Panc1 (cell line): ENCODE results near the gene FRS2. TPM values are rescaled to one million over a fixed set of nuclear protein-coding genes. Genes with fewer than 3 reads are reported as not detected.
A peak's percentile ranks its signal among the peaks of the same experiment; 100 is the strongest.

Source experiments
- ATAC-seq: fragments of 200-7000 bp; cut with Tn5 transposase; 2 replicates; pipeline ENCODE4 v1.9.1; 2020; ENCODE audit warnings: mild to moderate bottlenecking, moderate library complexity
- BruUV-seq: library from RNA; stranded (reverse); fragments of 400-500 nt; replicated peaks from 2 replicates; lab custom pipeline; 2021; lab: Mats Ljungman, UMichigan
- CTCF ChIA-PET: fragments of 300-600 bp; sonication (Branson Sonifier 250); formaldehyde crosslinking; loops from one replicate; lab custom pipeline; 2022; ENCODE audit warnings: antibody characterized with exemption; lab: Charles Lee
- POLR2A ChIA-PET: fragments of 300-600 bp; sonication (Branson Sonifier 250); formaldehyde crosslinking; loops from one replicate; lab custom pipeline; 2022; ENCODE audit warnings: antibody characterized with exemption; lab: Charles Lee
- DNase-seq: peaks from one replicate; pipeline ENCODE4 v3.0.0-alpha.2; 2010; ENCODE audit warnings: low read depth, low spot score
- H3K27ac ChIP-seq: 2 replicates; pipeline ENCODE4 v1.5.1; 2011; ENCODE audit warnings: mild to moderate bottlenecking, low read length, inconsistent platforms
- H3K27me3 ChIP-seq: fragments of 200-500 bp; sonication (Bioruptor generic); 2 replicates; pipeline ENCODE4 v1.6.0; 2014; ENCODE audit warnings: low read length, inconsistent platforms; ENCODE audit not compliant: control insufficient read depth, insufficient read depth
- H3K36me3 ChIP-seq: fragments of 200-500 bp; sonication (Bioruptor generic); 2 replicates; pipeline ENCODE4 v1.5.1; 2014; ENCODE audit warnings: inconsistent platforms, mild to moderate bottlenecking, low read length, moderate library complexity; ENCODE audit not compliant: control insufficient read depth, insufficient read depth
- H3K4me1 ChIP-seq: 2 replicates; pipeline ENCODE4 v1.5.1; 2011; ENCODE audit warnings: inconsistent platforms, mild to moderate bottlenecking, low read length, moderate library complexity; ENCODE audit not compliant: control insufficient read depth, insufficient read depth
- H3K4me3 ChIP-seq, 2 experiments: 2 replicates each; pipeline ENCODE4 v1.5.1; 2011 to 2012; ENCODE audit warnings: low read depth in 2 of 2, low read length in 2 of 2, mild to moderate bottlenecking in 2 of 2, inconsistent platforms in 1 of 2, moderate library complexity in 1 of 2
- H3K9me3 ChIP-seq: fragments of 200-500 bp; sonication (Bioruptor generic); 2 replicates; pipeline ENCODE4 v1.5.1; 2014; ENCODE audit warnings: low read depth, mild to moderate bottlenecking, inconsistent platforms, low read length, moderate library complexity; ENCODE audit not compliant: control insufficient read depth, insufficient read depth
- POLR2AphosphoS5 ChIP-seq: IDR thresholded peaks from 2 replicates; pipeline ENCODE4 v1.6.1; 2012; ENCODE audit warnings: mild to moderate bottlenecking, low read depth, low read length, moderate library complexity
- SIN3A ChIP-seq: IDR thresholded peaks from 2 replicates; pipeline ENCODE4 v1.6.1; 2012; ENCODE audit warnings: low read depth, mild to moderate bottlenecking, low read length, moderate library complexity, borderline replicate concordance; ENCODE audit not compliant: insufficient read depth
- TCF7L2 ChIP-seq: IDR thresholded peaks from 2 replicates; pipeline ENCODE4 v1.6.1; 2011; ENCODE audit warnings: mild to moderate bottlenecking, low read depth, low read length, inconsistent platforms
- in situ Hi-C: cut with HindIII; loops from 2 replicates; pipeline ENCODE4 v1.10.0; 2016; ENCODE audit warnings: low sequenced_read_pairs, low pct_unique_long_range_greater_than_20kb
- intact Hi-C: fragments of 100-400 bp; cut with micrococcal nuclease; formaldehyde crosslinking; loops from one replicate; pipeline ENCODE4 v1.10.0; 2022; ENCODE audit not compliant: unreplicated experiment
- total RNA-seq: library from RNA; stranded (reverse); gene quantifications from one replicate; pipeline ENCODE4 v1.2.1, GENCODE V29; 2021; ENCODE audit not compliant: unreplicated experiment
- TF ChIP-seq, protein P1 (sequence below): fragments of 450-650 bp; IDR thresholded peaks from 2 replicates; pipeline ENCODE4 v1.5.1; 2017; ENCODE audit warnings: mild to moderate bottlenecking
- TF ChIP-seq, protein P2 (sequence below), 2 experiments: IDR thresholded peaks; 2 replicates each; pipeline ENCODE4 v1.6.1; 2011 to 2012; ENCODE audit warnings: low read depth in 2 of 2, control low read depth in 1 of 2, low read length in 1 of 2, mild to moderate bottlenecking in 1 of 2, moderate library complexity in 1 of 2; ENCODE audit not compliant: insufficient read depth in 1 of 2

FRS2 gene
- total RNA-seq, 1 experiment from 2014 or later, result 26.6 TPM

DNA sequence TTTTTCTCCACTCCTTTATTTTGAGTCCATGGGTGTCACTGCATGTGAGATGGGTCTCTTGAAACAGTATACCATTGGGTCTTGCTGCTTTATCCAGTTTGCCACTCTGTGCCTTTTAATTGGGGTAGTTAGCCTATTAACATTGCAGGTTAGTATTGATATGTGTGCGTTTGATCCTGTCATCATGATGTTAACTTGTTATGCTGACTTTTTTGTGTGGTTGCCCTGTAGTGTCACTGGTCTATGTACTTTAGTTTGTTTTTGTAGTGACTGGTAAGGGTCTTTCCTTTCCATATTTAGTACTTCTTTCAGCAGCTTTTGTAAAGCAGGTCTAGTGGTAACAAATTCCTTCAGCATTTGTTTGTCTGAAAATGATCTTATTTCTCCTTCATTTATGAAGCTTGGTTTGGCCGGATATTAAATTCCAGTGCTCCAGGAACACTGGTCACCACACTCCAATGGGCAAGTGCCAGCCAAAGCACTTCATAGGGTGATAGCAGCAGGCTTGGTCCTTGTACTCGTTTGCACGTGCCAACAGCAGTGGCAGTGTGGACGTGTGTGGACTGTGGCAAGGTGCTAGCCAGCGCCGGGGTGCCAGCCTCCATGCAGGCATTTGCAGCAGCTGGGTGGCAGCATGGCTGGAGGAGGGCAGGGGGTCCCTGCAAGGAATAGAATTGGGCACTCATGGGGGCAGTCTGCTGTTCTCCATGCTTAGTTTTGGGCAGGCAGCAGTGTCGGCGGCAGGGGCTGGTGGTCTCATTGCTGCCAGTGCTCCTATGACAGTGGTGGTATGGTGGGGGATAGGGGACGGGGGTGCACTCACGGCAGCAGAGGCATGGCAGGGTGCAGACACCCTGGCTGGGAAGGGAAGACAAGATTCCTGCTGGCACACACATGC, 53.5 kb downstream of the FRS2 start:
- TF ChIP-seq, protein P1, sequence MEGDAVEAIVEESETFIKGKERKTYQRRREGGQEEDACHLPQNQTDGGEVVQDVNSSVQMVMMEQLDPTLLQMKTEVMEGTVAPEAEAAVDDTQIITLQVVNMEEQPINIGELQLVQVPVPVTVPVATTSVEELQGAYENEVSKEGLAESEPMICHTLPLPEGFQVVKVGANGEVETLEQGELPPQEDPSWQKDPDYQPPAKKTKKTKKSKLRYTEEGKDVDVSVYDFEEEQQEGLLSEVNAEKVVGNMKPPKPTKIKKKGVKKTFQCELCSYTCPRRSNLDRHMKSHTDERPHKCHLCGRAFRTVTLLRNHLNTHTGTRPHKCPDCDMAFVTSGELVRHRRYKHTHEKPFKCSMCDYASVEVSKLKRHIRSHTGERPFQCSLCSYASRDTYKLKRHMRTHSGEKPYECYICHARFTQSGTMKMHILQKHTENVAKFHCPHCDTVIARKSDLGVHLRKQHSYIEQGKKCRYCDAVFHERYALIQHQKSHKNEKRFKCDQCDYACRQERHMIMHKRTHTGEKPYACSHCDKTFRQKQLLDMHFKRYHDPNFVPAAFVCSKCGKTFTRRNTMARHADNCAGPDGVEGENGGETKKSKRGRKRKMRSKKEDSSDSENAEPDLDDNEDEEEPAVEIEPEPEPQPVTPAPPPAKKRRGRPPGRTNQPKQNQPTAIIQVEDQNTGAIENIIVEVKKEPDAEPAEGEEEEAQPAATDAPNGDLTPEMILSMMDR, result no peak
- TF ChIP-seq SIN3A (no peak), POLR2AphosphoS5 (no peak), TCF7L2 (no peak)
- TF ChIP-seq, protein P2, sequence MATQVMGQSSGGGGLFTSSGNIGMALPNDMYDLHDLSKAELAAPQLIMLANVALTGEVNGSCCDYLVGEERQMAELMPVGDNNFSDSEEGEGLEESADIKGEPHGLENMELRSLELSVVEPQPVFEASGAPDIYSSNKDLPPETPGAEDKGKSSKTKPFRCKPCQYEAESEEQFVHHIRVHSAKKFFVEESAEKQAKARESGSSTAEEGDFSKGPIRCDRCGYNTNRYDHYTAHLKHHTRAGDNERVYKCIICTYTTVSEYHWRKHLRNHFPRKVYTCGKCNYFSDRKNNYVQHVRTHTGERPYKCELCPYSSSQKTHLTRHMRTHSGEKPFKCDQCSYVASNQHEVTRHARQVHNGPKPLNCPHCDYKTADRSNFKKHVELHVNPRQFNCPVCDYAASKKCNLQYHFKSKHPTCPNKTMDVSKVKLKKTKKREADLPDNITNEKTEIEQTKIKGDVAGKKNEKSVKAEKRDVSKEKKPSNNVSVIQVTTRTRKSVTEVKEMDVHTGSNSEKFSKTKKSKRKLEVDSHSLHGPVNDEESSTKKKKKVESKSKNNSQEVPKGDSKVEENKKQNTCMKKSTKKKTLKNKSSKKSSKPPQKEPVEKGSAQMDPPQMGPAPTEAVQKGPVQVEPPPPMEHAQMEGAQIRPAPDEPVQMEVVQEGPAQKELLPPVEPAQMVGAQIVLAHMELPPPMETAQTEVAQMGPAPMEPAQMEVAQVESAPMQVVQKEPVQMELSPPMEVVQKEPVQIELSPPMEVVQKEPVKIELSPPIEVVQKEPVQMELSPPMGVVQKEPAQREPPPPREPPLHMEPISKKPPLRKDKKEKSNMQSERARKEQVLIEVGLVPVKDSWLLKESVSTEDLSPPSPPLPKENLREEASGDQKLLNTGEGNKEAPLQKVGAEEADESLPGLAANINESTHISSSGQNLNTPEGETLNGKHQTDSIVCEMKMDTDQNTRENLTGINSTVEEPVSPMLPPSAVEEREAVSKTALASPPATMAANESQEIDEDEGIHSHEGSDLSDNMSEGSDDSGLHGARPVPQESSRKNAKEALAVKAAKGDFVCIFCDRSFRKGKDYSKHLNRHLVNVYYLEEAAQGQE (IDR thresholded peaks at IDR 0.05; ENCODE audit: insufficient read depth in 1 of 2, low read depth in 2 of 2, low read length in 1 of 2), result no peak
- DNase-seq (no peak), ATAC-seq (0 out of 2 replicates have a peak, but pooled peaks have one; percentile 23)
- ChIA-PET POLR2A (no interaction called here), CTCF (no interaction called here)
- Histone ChIP-seq H3K9me3 (no peaks in the 10 kb centered on the region), H3K27ac (no peak overlapping the region), H3K4me3 (no peak overlapping the region), H3K36me3 (no peaks in the 10 kb centered on the region), H3K27me3 (no peaks in the 10 kb centered on the region), H3K4me1 (peaks cover 5% of the 10 kb centered on the region)
- intact Hi-C loops, result no loop called here
- in situ Hi-C loops, result no loop called here
- no TSS peak for BruUV-seq

DNA sequence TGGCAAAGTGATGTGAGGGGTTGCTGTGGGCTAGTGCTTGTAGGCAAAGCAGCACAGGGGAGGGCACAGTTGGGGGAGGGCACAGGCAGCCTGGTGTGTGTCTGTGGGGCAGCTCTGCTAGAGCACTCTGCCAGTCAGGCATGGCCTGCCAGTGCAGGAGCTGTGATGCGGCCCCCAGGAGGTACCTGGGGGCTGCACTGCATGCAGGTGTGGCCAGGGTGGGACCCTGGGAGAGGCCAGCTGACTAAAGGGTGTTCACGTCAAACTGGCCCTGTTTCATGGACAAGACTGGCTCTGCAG, 54.1 kb downstream of the FRS2 start:
- CTCF ChIA-PET, result no interaction called here
- Histone ChIP-seq H3K4me1 (peaks cover 5% of the 10 kb centered on the region), H3K27ac (no peak overlapping the region), H3K36me3 (no peaks in the 10 kb centered on the region), H3K27me3 (no peaks in the 10 kb centered on the region), H3K9me3 (no peaks in the 10 kb centered on the region), H3K4me3 (no peak overlapping the region)
- TF ChIP-seq, protein P2 (IDR thresholded peaks at IDR 0.05; ENCODE audit: insufficient read depth in 1 of 2, low read depth in 2 of 2, low read length in 1 of 2), result no peak
- TF ChIP-seq POLR2AphosphoS5 (no peak), SIN3A (no peak), TCF7L2 (no peak)
- TF ChIP-seq, protein P1, result no peak
- peak; percentile 58 for ATAC-seq
- no TSS peak for BruUV-seq
- POLR2A ChIA-PET, result no interaction called here
- in situ Hi-C loops, result no loop called here
- DNase-seq, result no peak
- intact Hi-C loops, result no loop called here
